ENCODE measurements around the gene LANCL3. TPM values are rescaled to one million over a fixed set of nuclear protein-coding genes. Genes with fewer than 3 reads are reported as not detected.

The LANCL3 gene
- total RNA-seq, 4 donors from 2014 or later, result 2.3 to 3.7 (median 2.7) TPM

GRCh38 chrX:37692918-37693317 is 121.5 kb downstream of the LANCL3 start:
- H3K36me3 ChIP-seq, result no peaks in the 10 kb centered on the region
- H3K9me3 ChIP-seq, result no peaks in the 10 kb centered on the region
- peak overlapping the region in 1 of 4 donors; percentile 1 for H3K27ac ChIP-seq
- no peak overlapping the region for H3K4me3 ChIP-seq
- no peaks in the 10 kb centered on the region for H3K27me3 ChIP-seq
- WGBS, 2 donors (ENCODE audit: low coverage in 1 of 2), result 40 to 46% methylated on average over 3 of the region's 3 CpGs
- ATAC-seq, result no peak
- TF ChIP-seq CTCF (IDR thresholded peaks at IDR 0.05), result no peak
- H3K4me1 ChIP-seq, result peaks cover 0 to 16% (median 0%) of the 10 kb centered on the region in 3 donors

DNA sequence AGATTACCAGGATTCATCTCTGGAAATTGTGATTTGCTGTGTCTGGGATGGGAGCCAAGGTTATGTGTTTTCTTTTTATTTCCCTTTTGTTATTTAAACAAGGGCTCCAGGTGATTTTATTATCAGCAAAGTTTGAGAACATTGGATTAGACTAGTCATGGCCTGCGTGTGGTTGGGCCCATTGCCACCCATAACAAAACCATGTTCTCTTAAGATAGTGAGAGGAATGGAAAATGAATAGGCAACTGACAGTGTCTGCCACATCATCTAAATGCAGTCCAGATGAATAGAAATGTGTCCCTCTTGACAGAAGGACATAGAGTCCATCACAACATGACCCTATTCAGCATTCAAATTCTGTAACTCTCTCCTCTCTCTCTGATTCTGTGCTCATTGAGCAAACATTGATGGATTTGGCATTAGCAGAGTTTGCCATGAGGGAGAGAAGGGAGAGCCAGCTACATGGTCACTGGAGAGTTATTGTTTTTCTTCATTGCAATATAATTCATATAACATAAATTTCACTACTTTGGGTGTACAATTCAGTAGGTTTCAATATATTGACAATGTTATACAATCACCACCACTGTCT is 125.8 kb downstream of the LANCL3 start:
- TF ChIP-seq EP300 (IDR thresholded peaks at IDR 0.05) (no peak), POLR2AphosphoS5 (IDR thresholded peaks at IDR 0.05) (no peak), CTCF (IDR thresholded peaks at IDR 0.05) (no peak), POLR2A (IDR thresholded peaks at IDR 0.05) (no peak)
- ATAC-seq, result no peak
- WGBS, 2 donors (ENCODE audit: low coverage in 1 of 2), result 20% methylated on average over 1 of the region's 1 CpG; no CpG with 5 or more reads in 1 of the 2 donors

DNA sequence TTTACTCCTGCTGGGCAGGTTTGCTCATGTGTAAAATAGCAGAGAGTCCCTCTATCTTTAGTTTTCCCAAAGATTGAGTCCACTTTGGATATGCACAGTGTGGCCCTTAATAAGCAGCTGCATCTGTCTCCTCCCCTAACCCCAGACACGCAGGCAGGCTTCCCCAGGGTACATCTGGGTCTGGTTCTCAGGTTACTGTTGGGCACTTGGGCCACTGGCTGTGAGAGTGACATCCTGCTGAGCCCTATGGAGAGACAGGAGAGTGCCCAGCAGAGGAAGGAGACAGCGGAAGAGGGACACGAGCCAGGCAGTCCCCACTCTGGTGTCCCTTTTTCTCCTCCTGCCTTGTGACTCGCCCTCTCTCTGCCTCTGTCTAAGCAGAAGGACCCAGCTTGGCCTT is 130.1 kb downstream of the LANCL3 start:
- Histone ChIP-seq H3K4me3 (no peak overlapping the region), H3K27ac (no peak overlapping the region), H3K4me1 (no peaks in the 10 kb centered on the region), H3K27me3 (no peaks in the 10 kb centered on the region), H3K9me3 (no peaks in the 10 kb centered on the region), H3K36me3 (no peaks in the 10 kb centered on the region)
- 20 to 39% methylated on average over 1 to 2 of the region's 4 CpGs for WGBS, 2 donors (ENCODE audit: low coverage in 1 of 2)
- TF ChIP-seq CTCF (IDR thresholded peaks at IDR 0.05) (no peak), EP300 (IDR thresholded peaks at IDR 0.05) (no peak), POLR2A (IDR thresholded peaks at IDR 0.05) (no peak), POLR2AphosphoS5 (IDR thresholded peaks at IDR 0.05) (no peak)
- ATAC-seq, result no peak

More for the DNA sequence above, 125.8 kb downstream of the LANCL3 start:
- H3K36me3 ChIP-seq, result no peaks in the 10 kb centered on the region
- no peak overlapping the region for H3K4me3 ChIP-seq
- no peak overlapping the region for H3K27ac ChIP-seq
- H3K9me3 ChIP-seq, result no peaks in the 10 kb centered on the region
- peaks cover 0 to 7% (median 0%) of the 10 kb centered on the region in 3 donors for H3K4me1 ChIP-seq
- no peaks in the 10 kb centered on the region for H3K27me3 ChIP-seq

DNA sequence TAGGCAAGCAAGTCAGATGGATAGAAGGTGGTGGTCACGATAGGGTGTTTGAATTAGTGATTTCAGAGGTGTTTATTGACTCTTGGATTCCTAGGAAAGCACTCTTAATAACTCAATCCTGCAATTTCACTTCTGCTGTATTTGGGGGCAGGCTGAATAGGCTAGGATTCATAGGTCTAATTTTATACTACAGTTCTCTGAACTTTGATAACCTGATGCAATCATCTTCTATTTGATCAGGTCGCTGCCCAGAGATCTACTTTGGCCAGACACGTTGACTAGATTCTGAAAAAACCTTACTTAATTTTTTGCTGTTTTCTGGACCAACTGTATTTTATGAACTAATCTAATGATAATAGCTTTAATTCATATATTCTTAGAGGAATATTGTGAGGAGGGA is 140.5 kb downstream of the LANCL3 start:
- Histone ChIP-seq H3K4me3 (no peak overlapping the region), H3K36me3 (no peaks in the 10 kb centered on the region), H3K27ac (no peak overlapping the region), H3K9me3 (no peaks in the 10 kb centered on the region), H3K4me1 (no peaks in the 10 kb centered on the region), H3K27me3 (no peaks in the 10 kb centered on the region)
- 74 to 77% methylated on average over 2 to 3 of the region's 3 CpGs for WGBS, 2 donors (ENCODE audit: low coverage in 1 of 2)
- no peak for TF ChIP-seq POLR2AphosphoS5 (IDR thresholded peaks at IDR 0.05)
- TF ChIP-seq POLR2A (IDR thresholded peaks at IDR 0.05), result no peak
- ATAC-seq, result no peak

DNA sequence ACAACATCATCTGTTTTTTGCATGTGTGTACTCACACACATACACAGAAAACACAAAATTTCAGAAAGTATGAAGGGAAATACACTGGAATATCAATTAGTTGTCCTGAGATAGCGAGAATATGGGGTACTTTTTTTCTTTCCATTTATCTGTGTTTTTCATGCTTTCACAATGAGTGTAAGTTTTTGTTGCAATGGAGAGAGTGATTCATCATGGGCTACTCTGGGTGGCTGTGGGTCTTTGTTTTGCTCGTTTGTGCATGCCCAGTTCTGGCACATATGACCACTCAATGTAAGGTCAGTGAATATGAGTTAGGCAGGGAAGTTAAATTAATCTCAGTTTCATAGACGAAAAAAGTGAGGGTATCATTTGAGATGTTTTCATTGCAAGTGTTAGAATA is 141.0 kb downstream of the LANCL3 start:
- Histone ChIP-seq H3K9me3 (no peaks in the 10 kb centered on the region), H3K27ac (no peak overlapping the region), H3K4me3 (no peak overlapping the region), H3K4me1 (no peaks in the 10 kb centered on the region), H3K27me3 (no peaks in the 10 kb centered on the region), H3K36me3 (no peaks in the 10 kb centered on the region)
- TF ChIP-seq POLR2A (IDR thresholded peaks at IDR 0.05), result no peak
- TF ChIP-seq POLR2AphosphoS5 (IDR thresholded peaks at IDR 0.05), result no peak
- TF ChIP-seq EP300 (IDR thresholded peaks at IDR 0.05), result no peak
- no peak for TF ChIP-seq CTCF (IDR thresholded peaks at IDR 0.05)
- ATAC-seq, result no peak
- 36 to 55% methylated on average over 3 of the region's 3 CpGs for WGBS, 2 donors (ENCODE audit: low coverage in 1 of 2)
